Measurements from ENCODE around the gene CYTH4. TPM values are rescaled to one million over a fixed set of nuclear protein-coding genes. Genes with fewer than 3 reads are reported as not detected.

Gene CYTH4
- total and polyA plus RNA-seq, 2 of the 13 experiments (the other 11 are each of a cell fraction or from before 2014, with no cell fraction given), result not detected

- no peak for TF ChIP-seq MAX (IDR thresholded peaks at IDR 0.05)
Observed at GRCh38 chr22:37354670-37355069, 72.4 kb downstream of the CYTH4 start (continued).

- no TSS peak for BruUV-seq (replicated peaks)
Observed at GRCh38 chr22:37355174-37355573, 72.9 kb downstream of the CYTH4 start.

More at GRCh38 chr22:37355174-37355573, 72.9 kb downstream of the CYTH4 start:
- Histone ChIP-seq H3K4me2 (ENCODE audit: low read depth, low read length) (no peak overlapping the region), H3K27me3 (ENCODE audit: control insufficient read depth in 1 of 2, insufficient read depth in 2 of 2, low read length in 2 of 2) (peaks cover 4 to 54% of the 10 kb centered on the region in 2 experiments; a peak in 3 of 5 replicates), H2AFZ (ENCODE audit: low read length) (no peak overlapping the region), H3K27ac (ENCODE audit: extremely low read length, insufficient read depth, low read length) (no peak overlapping the region), H3K9ac (ENCODE audit: insufficient read depth, low read depth, low read length) (no peak overlapping the region), H3K9me3 (ENCODE audit: low read length) (no peaks in the 10 kb centered on the region), H3K4me3 (replicated peaks in 1 of 3; ENCODE audit: insufficient read depth in 1 of 3, low read depth in 2 of 3, low read length in 3 of 3) (no peak overlapping the region), H3K4me1 (ENCODE audit: insufficient read depth, low read length) (no peaks in the 10 kb centered on the region), H4K20me1 (ENCODE audit: insufficient read depth, low read length) (no peaks in the 10 kb centered on the region), H3K79me2 (ENCODE audit: insufficient read depth, low read length) (no peaks in the 10 kb centered on the region), H3K36me3 (replicated peaks in 1 of 2; ENCODE audit: control insufficient read depth in 1 of 2, insufficient read depth in 2 of 2, low read length in 2 of 2) (no peaks in the 10 kb centered on the region)
- ChIA-PET CTCF (ENCODE audit: low intra/inter-chr PET ratio, low total read pairs) (no interaction called here), POLR2A (no interaction called here)
- ATAC-seq (no peak), DNase-seq (ENCODE audit: low spot score) (no peak), FAIRE-seq (no peak)
- TF ChIP-seq MAZ (IDR thresholded peaks at IDR 0.05; ENCODE audit: borderline replicate concordance, low read depth, low read length) (no peak), MAZ (CRISPR knock-in tag; IDR thresholded peaks at IDR 0.05; ENCODE audit: low read depth) (no peak), ZNF431 (CRISPR knock-in tag; IDR thresholded peaks at IDR 0.05; ENCODE audit: borderline replicate concordance, low read depth) (no peak), MAF1 (CRISPR knock-in tag; IDR thresholded peaks at IDR 0.05; ENCODE audit: borderline replicate concordance) (no peak), ZNF350 (CRISPR knock-in tag; IDR thresholded peaks at IDR 0.05; ENCODE audit: borderline replicate concordance, low read depth) (no peak), SMAD9 (CRISPR knock-in tag; IDR thresholded peaks at IDR 0.05) (no peak), PTBP1 (IDR thresholded peaks at IDR 0.05; ENCODE audit: low read depth, low read length, poor library complexity, severe bottlenecking) (no peak), SPEN (CRISPR knock-in tag; IDR thresholded peaks at IDR 0.05; ENCODE audit: low read depth) (no peak), FOXK1 (CRISPR knock-in tag; IDR thresholded peaks at IDR 0.05; ENCODE audit: borderline replicate concordance, low read depth) (no peak), HDAC2 (CRISPR knock-in tag; IDR thresholded peaks at IDR 0.05) (no peak), ZNF24 (IDR thresholded peaks at IDR 0.05) (no peak), GPN1 (CRISPR knock-in tag; IDR thresholded peaks at IDR 0.05; ENCODE audit: borderline replicate concordance) (no peak), PHF5A (CRISPR knock-in tag; IDR thresholded peaks at IDR 0.05; ENCODE audit: low read depth, unreplicated experiment) (no peak)
- TF ChIP-seq, protein P1, sequence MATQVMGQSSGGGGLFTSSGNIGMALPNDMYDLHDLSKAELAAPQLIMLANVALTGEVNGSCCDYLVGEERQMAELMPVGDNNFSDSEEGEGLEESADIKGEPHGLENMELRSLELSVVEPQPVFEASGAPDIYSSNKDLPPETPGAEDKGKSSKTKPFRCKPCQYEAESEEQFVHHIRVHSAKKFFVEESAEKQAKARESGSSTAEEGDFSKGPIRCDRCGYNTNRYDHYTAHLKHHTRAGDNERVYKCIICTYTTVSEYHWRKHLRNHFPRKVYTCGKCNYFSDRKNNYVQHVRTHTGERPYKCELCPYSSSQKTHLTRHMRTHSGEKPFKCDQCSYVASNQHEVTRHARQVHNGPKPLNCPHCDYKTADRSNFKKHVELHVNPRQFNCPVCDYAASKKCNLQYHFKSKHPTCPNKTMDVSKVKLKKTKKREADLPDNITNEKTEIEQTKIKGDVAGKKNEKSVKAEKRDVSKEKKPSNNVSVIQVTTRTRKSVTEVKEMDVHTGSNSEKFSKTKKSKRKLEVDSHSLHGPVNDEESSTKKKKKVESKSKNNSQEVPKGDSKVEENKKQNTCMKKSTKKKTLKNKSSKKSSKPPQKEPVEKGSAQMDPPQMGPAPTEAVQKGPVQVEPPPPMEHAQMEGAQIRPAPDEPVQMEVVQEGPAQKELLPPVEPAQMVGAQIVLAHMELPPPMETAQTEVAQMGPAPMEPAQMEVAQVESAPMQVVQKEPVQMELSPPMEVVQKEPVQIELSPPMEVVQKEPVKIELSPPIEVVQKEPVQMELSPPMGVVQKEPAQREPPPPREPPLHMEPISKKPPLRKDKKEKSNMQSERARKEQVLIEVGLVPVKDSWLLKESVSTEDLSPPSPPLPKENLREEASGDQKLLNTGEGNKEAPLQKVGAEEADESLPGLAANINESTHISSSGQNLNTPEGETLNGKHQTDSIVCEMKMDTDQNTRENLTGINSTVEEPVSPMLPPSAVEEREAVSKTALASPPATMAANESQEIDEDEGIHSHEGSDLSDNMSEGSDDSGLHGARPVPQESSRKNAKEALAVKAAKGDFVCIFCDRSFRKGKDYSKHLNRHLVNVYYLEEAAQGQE (IDR thresholded peaks at IDR 0.05; ENCODE audit: borderline replicate concordance in 1 of 2, low read depth in 1 of 2, low read length in 2 of 2), result no peak
- intact Hi-C loops (cut with micrococcal nuclease; ENCODE audit: unreplicated experiment), result no loop called here
- WGBS (ENCODE audit: low lambda C conversion rate), result 0% methylated on average over 1 of the region's 14 CpGs
- in situ Hi-C loops (cut with HindIII; ENCODE audit: extremely low pct_ligation_motif_present, low pct_unique_long_range_greater_than_20kb), result no loop called here
